Measurements from ENCODE around the gene OR10H4.

- TF ChIP-seq, protein P1, sequence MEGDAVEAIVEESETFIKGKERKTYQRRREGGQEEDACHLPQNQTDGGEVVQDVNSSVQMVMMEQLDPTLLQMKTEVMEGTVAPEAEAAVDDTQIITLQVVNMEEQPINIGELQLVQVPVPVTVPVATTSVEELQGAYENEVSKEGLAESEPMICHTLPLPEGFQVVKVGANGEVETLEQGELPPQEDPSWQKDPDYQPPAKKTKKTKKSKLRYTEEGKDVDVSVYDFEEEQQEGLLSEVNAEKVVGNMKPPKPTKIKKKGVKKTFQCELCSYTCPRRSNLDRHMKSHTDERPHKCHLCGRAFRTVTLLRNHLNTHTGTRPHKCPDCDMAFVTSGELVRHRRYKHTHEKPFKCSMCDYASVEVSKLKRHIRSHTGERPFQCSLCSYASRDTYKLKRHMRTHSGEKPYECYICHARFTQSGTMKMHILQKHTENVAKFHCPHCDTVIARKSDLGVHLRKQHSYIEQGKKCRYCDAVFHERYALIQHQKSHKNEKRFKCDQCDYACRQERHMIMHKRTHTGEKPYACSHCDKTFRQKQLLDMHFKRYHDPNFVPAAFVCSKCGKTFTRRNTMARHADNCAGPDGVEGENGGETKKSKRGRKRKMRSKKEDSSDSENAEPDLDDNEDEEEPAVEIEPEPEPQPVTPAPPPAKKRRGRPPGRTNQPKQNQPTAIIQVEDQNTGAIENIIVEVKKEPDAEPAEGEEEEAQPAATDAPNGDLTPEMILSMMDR (optimal IDR thresholded peaks at IDR 0.05 in 1 of 3, IDR thresholded peaks at IDR 0.05 in 1 of 3, conservative IDR thresholded peaks at IDR 0.05 in 1 of 3; ENCODE audit: extremely low read depth in 1 of 3, insufficient read depth in 2 of 3, low read length in 3 of 3), result peak in 2 of 3 experiments; percentile 15 to 17
- TF ChIP-seq EZH2 (IDR thresholded peaks at IDR 0.05; ENCODE audit: low read length), result no peak
These were observed 22.5 kb downstream of the OR10H4 start for GRCh38 chr19:15971224-15971780.

All from keratinocyte (primary cell).